Upper lobe of right lung (tissue), 1 donor: ENCODE measurements around the gene AMOTL1. TPM values are rescaled to one million over a fixed set of nuclear protein-coding genes. Genes with fewer than 3 reads are reported as not detected.
A peak's percentile ranks its signal among the peaks of the same experiment; 100 is the strongest.

Experiments used
- ATAC-seq: fragments of 200-7000 bp; cut with Tn5 transposase; one replicate; pipeline ENCODE4 v1.9.1; 2020; ENCODE audit warnings: mild to moderate bottlenecking, moderate library complexity
- DNase-seq: peaks from one replicate; pipeline ENCODE4 v3.0.0-alpha.2; 2020
- H3K27ac ChIP-seq: fragments of 200-600 bp; one replicate; pipeline ENCODE4 v1.8.0; 2022
- H3K27me3 ChIP-seq: fragments of 200-600 bp; one replicate; pipeline ENCODE4 v1.8.0; 2022; ENCODE audit warnings: mild to moderate bottlenecking
- H3K36me3 ChIP-seq: fragments of 200-600 bp; one replicate; pipeline ENCODE4 v1.8.0; 2022
- H3K4me1 ChIP-seq: fragments of 200-600 bp; one replicate; pipeline ENCODE4 v1.8.0; 2022
- H3K4me3 ChIP-seq: fragments of 200-600 bp; one replicate; pipeline ENCODE4 v1.8.0; 2022; ENCODE audit warnings: mild to moderate bottlenecking
- H3K9me3 ChIP-seq: fragments of 200-600 bp; one replicate; pipeline ENCODE4 v1.8.0; 2022
- CTCF ChIP-seq: fragments of 200-600 bp; IDR thresholded peaks from one replicate; pipeline ENCODE4 v1.8.0; 2022; ENCODE audit warnings: antibody characterized with exemption
- intact Hi-C: fragments of 100-400 bp; cut with DNase I; formaldehyde crosslinking; loops from one replicate; pipeline ENCODE4 v1.11.0; 2022
- total RNA-seq: library from RNA; stranded (reverse); fragmentation: NEBNext Ultra II Directional; extraction: Animal tissue kit (Norgen Biotek cat#: 25700); gene quantifications from one replicate; pipeline ENCODE4 v1.2.1, GENCODE V29; 2021
- donor health status: DM: no; HTN: yes; CAD: no; lungs with severe emphysema.

AMOTL1 gene
- total RNA-seq, 1 donor from 2014 or later = 62.5 TPM

- intact Hi-C loops = no loop called here
- no peaks in the 10 kb centered on the region for H3K36me3 ChIP-seq
- H3K9me3 ChIP-seq = no peaks in the 10 kb centered on the region
- TF ChIP-seq CTCF = no peak
- peaks cover 65% of the 10 kb centered on the region for H3K4me1 ChIP-seq
- H3K27ac ChIP-seq = no peak overlapping the region
- no peak overlapping the region for H3K4me3 ChIP-seq
- DNase-seq = no peak
- ATAC-seq = peak; percentile 59
- H3K27me3 ChIP-seq = no peaks in the 10 kb centered on the region
Measured at GRCh38 chr11:94776351-94777321, 8.5 kb downstream of the AMOTL1 start.

- ATAC-seq (peak; percentile 17), DNase-seq (no peak)
- H3K9me3 ChIP-seq = no peaks in the 10 kb centered on the region
- intact Hi-C loops = no loop called here
- H3K27ac ChIP-seq = no peak overlapping the region
- no peaks in the 10 kb centered on the region for H3K36me3 ChIP-seq
- H3K27me3 ChIP-seq = no peaks in the 10 kb centered on the region
- H3K4me1 ChIP-seq = peaks cover 77% of the 10 kb centered on the region
- no peak overlapping the region for H3K4me3 ChIP-seq
- TF ChIP-seq CTCF = no peak
Measured at GRCh38 chr11:94780432-94780831, 12.3 kb downstream of the AMOTL1 start.

GRCh38 chr11:94781837-94782236 lies 13.7 kb downstream of the AMOTL1 start:
- Histone ChIP-seq H3K27ac (no peak overlapping the region), H3K27me3 (no peaks in the 10 kb centered on the region), H3K36me3 (no peaks in the 10 kb centered on the region), H3K4me3 (no peak overlapping the region), H3K4me1 (peaks cover 76% of the 10 kb centered on the region), H3K9me3 (no peaks in the 10 kb centered on the region)
- DNase-seq = no peak
- TF ChIP-seq CTCF = no peak
- no peak for ATAC-seq
- intact Hi-C loops = no loop called here

- H3K4me1 ChIP-seq = peaks cover 73% of the 10 kb centered on the region
- H3K4me3 ChIP-seq = no peak overlapping the region
- no peaks in the 10 kb centered on the region for H3K36me3 ChIP-seq
- intact Hi-C loops = no loop called here
- no peak for TF ChIP-seq CTCF
- no peak overlapping the region for H3K27ac ChIP-seq
- no peaks in the 10 kb centered on the region for H3K27me3 ChIP-seq
- H3K9me3 ChIP-seq = no peaks in the 10 kb centered on the region
- no peak for DNase-seq
- no peak for ATAC-seq
Measured at GRCh38 chr11:94782446-94782845, 14.3 kb downstream of the AMOTL1 start.

GRCh38 chr11:94784884-94785283 lies 16.7 kb downstream of the AMOTL1 start:
- intact Hi-C loops = no loop called here
- Histone ChIP-seq H3K9me3 (no peaks in the 10 kb centered on the region), H3K4me1 (peaks cover 91% of the 10 kb centered on the region), H3K4me3 (no peak overlapping the region), H3K36me3 (no peaks in the 10 kb centered on the region), H3K27me3 (no peaks in the 10 kb centered on the region), H3K27ac (no peak overlapping the region)
- no peak for ATAC-seq
- no peak for DNase-seq
- no peak for TF ChIP-seq CTCF
